Glutamatergic neuron (in vitro differentiated cells): ENCODE measurements around the gene CAMKK2. TPM values are rescaled to one million over a fixed set of nuclear protein-coding genes. Genes with fewer than 3 reads are reported as not detected.

Experiments
- DNase-seq: peaks from one replicate; pipeline ENCODE4 v3.0.0; 2022
- H3K27ac Mint-ChIP-seq: one replicate; pipeline ENCODE4 v1.8.0; 2020; ENCODE audit warnings: mild to moderate bottlenecking, mixed read lengths, inconsistent platforms; ENCODE audit not compliant: unreplicated experiment
- H3K27me3 Mint-ChIP-seq: one replicate; pipeline ENCODE4 v1.8.0; 2020; ENCODE audit warnings: mild to moderate bottlenecking, moderate library complexity, mixed read lengths, inconsistent platforms; ENCODE audit not compliant: unreplicated experiment
- H3K36me3 Mint-ChIP-seq: one replicate; pipeline ENCODE4 v1.8.0; 2020; ENCODE audit warnings: mild to moderate bottlenecking, mixed read lengths, inconsistent platforms; ENCODE audit not compliant: unreplicated experiment
- H3K4me1 Mint-ChIP-seq: one replicate; pipeline ENCODE4 v1.8.0; 2020; ENCODE audit warnings: mild to moderate bottlenecking, low read depth, mixed read lengths, inconsistent platforms; ENCODE audit not compliant: unreplicated experiment
- H3K4me3 Mint-ChIP-seq: one replicate; pipeline ENCODE4 v1.8.0; 2020; ENCODE audit warnings: mild to moderate bottlenecking, mixed read lengths, inconsistent platforms; ENCODE audit not compliant: unreplicated experiment
- H3K9me3 Mint-ChIP-seq: one replicate; pipeline ENCODE4 v1.8.0; 2020; ENCODE audit warnings: mild to moderate bottlenecking, moderate library complexity, mixed read lengths, inconsistent platforms; ENCODE audit not compliant: unreplicated experiment
- total RNA-seq: library from RNA; stranded (reverse); fragmentation: NEBNext Ultra II Directional; extraction: Animal tissue kit (Norgen Biotek cat#: 25700); gene quantifications from one replicate; pipeline ENCODE4 v1.2.1, GENCODE V29; 2021; ENCODE audit not compliant: unreplicated experiment
- TF ChIP-seq, protein P1 (sequence below): fragments of 200-600 bp; sonication (generic); IDR thresholded peaks from one replicate; pipeline ENCODE4 v1.5.0; 2021; ENCODE audit not compliant: partially characterized antibody, unreplicated experiment

The CAMKK2 gene
- total RNA-seq, 1 donor from 2014 or later, result 50.2 TPM

DNA sequence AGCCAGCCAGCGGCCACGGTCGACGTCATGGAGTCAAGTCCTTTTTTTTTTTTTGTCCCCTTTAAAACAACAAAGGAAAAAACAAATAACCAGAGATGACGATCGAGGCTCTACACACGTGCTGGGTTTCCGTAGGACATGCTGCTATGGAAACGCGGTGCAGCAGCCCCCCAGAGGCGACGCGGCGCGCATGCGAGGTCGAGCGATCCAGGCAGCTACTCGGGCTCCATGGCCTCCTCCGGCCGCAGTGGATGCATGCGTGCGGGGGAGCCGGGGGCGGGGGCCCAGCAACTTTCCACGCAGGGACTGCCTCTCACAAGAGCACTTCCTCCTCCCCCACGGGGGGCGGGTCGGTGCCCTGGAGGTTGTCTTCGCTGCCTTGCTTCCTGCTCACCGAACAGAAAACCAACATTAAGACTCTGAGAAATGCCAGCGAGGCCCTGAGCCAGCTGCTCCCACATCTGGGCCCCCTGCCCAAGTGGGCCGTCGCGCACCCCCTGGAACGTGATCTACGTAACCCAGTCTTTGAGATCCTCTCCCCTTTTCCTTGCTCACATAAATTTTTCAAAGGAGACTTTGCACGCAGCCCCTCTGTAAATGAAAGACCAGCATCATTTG lies 55.9 kb downstream of the CAMKK2 start:
- peaks cover 4% of the 10 kb centered on the region for H3K36me3 Mint-ChIP-seq
- TF ChIP-seq, protein P1, sequence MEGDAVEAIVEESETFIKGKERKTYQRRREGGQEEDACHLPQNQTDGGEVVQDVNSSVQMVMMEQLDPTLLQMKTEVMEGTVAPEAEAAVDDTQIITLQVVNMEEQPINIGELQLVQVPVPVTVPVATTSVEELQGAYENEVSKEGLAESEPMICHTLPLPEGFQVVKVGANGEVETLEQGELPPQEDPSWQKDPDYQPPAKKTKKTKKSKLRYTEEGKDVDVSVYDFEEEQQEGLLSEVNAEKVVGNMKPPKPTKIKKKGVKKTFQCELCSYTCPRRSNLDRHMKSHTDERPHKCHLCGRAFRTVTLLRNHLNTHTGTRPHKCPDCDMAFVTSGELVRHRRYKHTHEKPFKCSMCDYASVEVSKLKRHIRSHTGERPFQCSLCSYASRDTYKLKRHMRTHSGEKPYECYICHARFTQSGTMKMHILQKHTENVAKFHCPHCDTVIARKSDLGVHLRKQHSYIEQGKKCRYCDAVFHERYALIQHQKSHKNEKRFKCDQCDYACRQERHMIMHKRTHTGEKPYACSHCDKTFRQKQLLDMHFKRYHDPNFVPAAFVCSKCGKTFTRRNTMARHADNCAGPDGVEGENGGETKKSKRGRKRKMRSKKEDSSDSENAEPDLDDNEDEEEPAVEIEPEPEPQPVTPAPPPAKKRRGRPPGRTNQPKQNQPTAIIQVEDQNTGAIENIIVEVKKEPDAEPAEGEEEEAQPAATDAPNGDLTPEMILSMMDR, result no peak
- H3K4me3 Mint-ChIP-seq, result no peak overlapping the region
- DNase-seq, result no peak
- no peak overlapping the region for H3K27ac Mint-ChIP-seq
- peaks cover 4% of the 10 kb centered on the region for H3K4me1 Mint-ChIP-seq
- peaks cover 2% of the 10 kb centered on the region for H3K27me3 Mint-ChIP-seq
- peaks cover 2% of the 10 kb centered on the region for H3K9me3 Mint-ChIP-seq

DNA sequence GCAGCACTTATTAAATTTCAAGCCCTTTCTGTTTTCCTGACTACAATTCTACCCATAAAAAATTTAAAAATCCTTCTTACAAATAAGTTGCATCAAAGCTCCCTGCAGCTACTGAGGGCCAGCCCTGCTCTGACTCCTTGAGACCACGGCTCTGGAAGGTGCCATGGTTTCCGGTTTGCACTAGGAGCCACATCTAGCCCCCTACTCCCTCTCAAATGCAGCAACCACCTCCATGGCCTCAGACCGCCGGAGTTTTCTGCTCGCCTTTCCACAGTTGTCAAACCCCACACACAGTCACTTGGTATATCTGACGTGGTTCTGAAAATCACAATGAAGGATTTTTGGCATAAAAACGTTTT lies 56.5 kb downstream of the CAMKK2 start:
- Mint-ChIP-seq H3K36me3 (peaks cover 4% of the 10 kb centered on the region), H3K4me1 (peaks cover 4% of the 10 kb centered on the region), H3K27ac (no peak overlapping the region), H3K27me3 (peaks cover 2% of the 10 kb centered on the region), H3K9me3 (peaks cover 2% of the 10 kb centered on the region), H3K4me3 (no peak overlapping the region)
- TF ChIP-seq, protein P1, result no peak
- DNase-seq, result no peak

DNA sequence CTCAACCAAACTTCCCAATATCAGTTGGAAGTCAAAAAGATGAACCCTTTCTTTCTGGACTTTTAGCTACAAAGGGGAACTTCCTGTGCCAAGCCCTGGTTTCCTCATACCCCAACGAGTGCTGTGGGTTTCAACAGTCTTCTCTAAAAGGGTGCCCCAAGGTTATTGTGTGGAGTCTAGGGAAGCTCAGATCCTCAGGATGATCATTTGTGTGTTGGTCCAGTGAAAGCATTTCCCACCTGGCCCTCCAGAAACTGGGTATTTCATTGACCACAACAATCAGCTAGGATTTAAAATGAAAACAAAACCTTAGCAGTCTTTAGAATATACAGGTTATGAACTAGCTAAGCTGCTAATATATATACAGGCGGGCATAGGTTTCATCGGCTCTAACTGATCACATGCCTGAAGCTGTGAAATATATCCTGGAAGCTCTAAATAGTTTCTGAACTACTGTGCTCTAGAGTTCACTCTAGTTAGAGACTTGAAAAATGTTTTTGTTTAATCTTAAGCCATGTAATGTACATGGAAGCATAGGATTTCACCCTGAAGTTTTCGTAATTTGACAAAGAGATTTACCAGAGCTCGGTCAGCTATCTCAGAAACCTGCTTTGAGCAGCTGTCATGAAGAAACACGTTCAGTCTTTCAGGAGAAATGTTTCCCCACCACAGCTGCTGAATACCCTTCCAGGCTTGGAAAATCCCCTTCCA lies 57.0 kb downstream of the CAMKK2 start:
- TF ChIP-seq, protein P1, result no peak
- no peak for DNase-seq
- Mint-ChIP-seq H3K27ac (no peak overlapping the region), H3K4me3 (no peak overlapping the region), H3K36me3 (peaks cover 4% of the 10 kb centered on the region), H3K4me1 (peaks cover 4% of the 10 kb centered on the region), H3K9me3 (peaks cover 2% of the 10 kb centered on the region), H3K27me3 (peaks cover 2% of the 10 kb centered on the region)

DNA sequence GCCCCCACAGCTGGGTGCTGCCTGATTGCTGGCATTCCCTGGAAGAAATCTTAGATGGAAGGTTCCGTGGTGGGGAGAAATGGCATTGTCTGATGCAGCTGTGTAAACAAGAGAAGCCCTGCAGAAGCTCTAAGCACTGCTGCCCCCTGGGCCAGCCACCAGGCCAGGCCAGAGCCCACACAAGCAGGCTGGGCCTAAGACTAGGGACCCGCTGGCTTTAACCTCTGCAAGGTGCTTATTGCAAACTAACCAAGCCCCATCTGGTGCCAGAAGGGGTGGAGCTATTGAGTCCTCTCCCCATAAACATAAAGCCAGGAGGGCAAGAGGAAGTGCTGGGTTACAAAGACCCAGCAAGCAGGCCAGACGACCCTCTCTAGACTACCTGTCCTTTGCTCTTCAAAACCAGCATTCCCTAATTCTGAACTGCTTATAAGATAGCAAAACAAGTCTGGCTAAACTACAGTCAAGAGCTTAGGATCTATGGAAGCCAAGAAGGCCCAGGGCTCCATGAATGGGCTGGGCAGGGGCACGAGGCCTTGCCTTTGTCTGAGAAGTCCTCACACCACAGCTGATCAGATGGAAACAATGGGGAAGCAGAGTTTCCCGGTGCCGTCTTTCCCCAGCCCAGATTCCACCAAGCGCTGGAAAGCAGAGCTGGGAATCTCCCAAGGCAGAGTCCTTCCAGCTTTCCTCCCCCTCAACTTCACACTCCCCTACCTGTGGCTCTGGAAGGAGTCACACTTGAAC lies 57.7 kb downstream of the CAMKK2 start:
- no peak for DNase-seq
- peaks cover 5% of the 10 kb centered on the region for H3K9me3 Mint-ChIP-seq
- no peak overlapping the region for H3K4me3 Mint-ChIP-seq
- peaks cover 2% of the 10 kb centered on the region for H3K36me3 Mint-ChIP-seq
- H3K4me1 Mint-ChIP-seq, result peaks cover 4% of the 10 kb centered on the region
- TF ChIP-seq, protein P1, result no peak
- H3K27ac Mint-ChIP-seq, result no peak overlapping the region
- H3K27me3 Mint-ChIP-seq, result peaks cover under 1% of the 10 kb centered on the region
